Measurements from ENCODE around the gene CBFA2T2.

- TF ChIP-seq, protein P1, sequence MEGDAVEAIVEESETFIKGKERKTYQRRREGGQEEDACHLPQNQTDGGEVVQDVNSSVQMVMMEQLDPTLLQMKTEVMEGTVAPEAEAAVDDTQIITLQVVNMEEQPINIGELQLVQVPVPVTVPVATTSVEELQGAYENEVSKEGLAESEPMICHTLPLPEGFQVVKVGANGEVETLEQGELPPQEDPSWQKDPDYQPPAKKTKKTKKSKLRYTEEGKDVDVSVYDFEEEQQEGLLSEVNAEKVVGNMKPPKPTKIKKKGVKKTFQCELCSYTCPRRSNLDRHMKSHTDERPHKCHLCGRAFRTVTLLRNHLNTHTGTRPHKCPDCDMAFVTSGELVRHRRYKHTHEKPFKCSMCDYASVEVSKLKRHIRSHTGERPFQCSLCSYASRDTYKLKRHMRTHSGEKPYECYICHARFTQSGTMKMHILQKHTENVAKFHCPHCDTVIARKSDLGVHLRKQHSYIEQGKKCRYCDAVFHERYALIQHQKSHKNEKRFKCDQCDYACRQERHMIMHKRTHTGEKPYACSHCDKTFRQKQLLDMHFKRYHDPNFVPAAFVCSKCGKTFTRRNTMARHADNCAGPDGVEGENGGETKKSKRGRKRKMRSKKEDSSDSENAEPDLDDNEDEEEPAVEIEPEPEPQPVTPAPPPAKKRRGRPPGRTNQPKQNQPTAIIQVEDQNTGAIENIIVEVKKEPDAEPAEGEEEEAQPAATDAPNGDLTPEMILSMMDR (conservative IDR thresholded peaks at IDR 0.05; ENCODE audit: low read length), result no peak
- no peak for TF ChIP-seq EZH2phosphoT487 (IDR thresholded peaks at IDR 0.05; ENCODE audit: borderline replicate concordance)
These were observed 36.9 kb downstream of the CBFA2T2 start for GRCh38 chr20:33526769-33527168.

All from Loucy (cell line).